Stimulated activated CD4-positive, alpha-beta T cell treated with anti-CD3 and anti-CD28 coated beads, Interleukin-12 subunit alpha, Interleukin-12 subunit beta, amount 100 ng/mL, for 24 hours (primary cell): ENCODE results near the gene TPD52L2.
"Not testable (repeated sequence)": the region's sequence is repeated elsewhere in the genome, so short reads cannot be mapped to it uniquely, and the experiment has no call there.

Experiments used
- DNase-seq, 2 experiments: peaks; one replicate each; pipeline ENCODE4 v3.0.0-alpha.2; 2020; ENCODE audit warnings: low read depth in 2 of 2

TPD52L2 gene

DNA sequence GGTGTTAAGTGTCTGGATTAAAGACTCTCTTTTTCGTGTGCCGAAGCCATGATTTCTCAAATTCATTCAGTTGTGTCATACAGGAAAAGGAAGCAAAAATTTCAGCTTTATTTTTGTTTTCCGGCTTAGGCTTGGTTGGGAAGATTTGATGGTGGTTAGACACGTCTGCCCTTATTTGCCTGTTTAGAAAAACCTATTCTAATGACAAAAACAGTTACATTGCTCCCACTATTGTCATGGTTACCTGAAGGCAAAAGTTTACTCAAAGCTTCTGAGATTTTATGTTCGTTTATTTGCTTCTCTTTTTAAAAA lies 30.8 kb downstream of the TPD52L2 start:
- DNase-seq: no peak

DNA sequence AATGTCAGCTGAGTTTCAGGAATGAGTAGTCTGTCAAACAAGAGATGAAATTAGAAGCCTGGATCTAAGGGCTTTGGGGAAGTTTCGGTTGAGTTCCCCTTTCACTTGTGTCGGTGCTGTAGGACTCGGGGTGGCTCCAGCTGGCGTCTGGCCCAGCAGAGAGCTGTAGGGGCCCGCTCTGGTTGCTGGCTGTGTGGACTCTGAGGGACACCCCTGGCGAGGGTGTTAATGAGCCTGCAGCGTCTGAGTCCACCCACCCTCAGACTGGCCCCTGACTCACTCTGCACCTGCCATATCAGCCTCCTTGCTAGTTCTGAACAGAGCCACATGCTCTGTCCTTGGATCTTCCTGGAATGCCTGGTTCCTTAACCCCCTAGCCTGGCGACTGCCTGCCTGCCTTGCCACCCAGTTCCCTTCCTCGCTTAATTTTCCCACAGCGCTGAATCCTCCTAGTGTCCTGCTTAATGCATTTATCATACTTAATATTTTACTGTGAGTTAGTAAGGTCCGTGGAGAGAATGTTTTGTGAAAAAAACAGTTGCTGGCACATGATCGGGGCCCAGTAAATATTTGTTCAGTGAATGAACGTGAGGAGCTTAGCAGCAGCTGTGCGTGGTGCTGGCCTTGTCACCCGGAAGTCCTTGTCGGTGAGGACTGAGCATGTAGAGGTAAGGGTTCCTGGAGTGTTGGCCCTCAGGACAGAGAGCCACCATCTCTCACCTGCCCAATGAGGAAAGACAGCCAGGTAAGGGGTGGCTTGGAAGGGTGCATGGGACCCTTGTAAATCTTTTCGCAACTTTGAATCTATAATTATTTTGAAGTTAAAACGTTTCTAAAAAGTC lies 31.4 kb downstream of the TPD52L2 start:
- DNase-seq: no peak

DNA sequence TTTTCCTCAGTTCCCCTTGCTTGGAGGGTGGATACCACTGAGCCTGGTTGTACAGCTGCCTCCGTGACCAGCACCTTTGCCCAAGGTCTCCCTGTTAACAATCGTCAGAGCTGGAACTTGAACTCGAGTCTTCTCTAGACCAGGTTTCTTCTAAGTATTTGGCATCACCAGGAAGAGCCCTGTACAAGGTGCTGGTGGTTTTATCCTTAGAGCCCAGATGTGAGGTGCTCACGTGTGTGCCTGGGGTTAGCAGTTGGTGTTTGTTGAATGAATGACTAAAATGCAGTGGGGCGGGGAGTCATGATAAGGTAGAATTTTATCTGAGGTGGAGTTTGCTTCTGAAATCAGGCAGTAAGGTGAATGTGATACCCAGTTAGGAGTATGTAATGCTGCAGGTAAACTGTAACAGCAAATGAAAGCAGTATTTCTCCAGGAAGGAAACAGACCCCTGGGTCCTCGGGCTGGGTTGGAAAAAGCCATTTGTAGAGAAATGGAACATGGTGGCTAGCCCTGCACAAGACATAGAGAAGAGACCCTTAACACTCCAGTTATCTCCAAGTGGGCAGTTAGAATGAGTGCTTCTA lies 33.0 kb downstream of the TPD52L2 start:
- DNase-seq: no peak

DNA sequence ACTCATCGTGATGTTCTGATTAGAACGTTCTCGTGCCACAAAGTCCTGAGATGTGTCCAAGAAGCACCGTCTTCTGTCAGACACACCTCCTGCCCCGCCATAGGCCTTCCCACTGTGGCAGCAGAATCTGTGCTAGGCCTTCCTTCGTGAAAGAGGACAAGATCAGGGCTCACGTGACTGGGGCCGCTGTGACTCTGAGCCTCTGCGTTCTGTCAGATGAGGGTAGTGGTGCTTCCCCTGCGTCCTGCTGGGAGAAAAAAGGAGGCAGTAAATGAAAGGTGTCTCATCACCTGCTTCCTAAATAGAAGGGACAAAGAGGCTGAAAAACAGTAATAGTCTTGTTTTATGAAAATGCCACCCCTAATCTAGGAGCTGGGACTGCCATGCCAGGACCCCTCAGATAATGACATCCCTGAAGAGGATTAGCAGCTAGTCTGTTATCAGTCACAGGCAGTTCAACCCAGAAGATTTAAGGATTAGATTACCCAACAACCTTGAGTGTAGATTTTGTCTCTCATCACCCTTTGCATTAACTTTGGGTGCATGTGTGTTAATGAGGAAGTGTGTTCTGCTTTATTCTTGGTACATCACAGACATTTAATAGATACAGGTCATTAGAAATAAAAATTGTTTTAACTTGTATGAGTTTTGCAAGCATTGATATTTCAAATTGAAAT lies 34.0 kb downstream of the TPD52L2 start:
- no peak for DNase-seq

DNA sequence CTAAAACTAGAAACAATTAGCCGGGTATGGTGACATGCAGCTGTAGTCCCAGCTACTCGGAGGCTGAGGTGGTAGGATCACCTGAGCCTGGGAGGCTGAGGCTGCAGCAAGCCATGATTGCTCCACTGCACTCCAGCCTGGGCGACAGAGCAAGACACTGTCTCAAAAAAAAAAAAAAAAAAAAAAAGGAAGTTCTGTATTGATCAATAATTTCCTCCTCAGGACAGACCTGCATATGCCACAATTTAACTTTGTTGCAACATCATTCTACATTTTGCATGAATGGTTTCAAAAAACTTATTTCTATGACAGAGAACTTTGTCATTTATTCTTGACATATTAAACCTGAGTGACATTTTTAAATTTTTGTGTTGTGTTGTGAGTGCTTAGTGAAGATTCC lies 35.3 kb downstream of the TPD52L2 start:
- no peak for DNase-seq

DNA sequence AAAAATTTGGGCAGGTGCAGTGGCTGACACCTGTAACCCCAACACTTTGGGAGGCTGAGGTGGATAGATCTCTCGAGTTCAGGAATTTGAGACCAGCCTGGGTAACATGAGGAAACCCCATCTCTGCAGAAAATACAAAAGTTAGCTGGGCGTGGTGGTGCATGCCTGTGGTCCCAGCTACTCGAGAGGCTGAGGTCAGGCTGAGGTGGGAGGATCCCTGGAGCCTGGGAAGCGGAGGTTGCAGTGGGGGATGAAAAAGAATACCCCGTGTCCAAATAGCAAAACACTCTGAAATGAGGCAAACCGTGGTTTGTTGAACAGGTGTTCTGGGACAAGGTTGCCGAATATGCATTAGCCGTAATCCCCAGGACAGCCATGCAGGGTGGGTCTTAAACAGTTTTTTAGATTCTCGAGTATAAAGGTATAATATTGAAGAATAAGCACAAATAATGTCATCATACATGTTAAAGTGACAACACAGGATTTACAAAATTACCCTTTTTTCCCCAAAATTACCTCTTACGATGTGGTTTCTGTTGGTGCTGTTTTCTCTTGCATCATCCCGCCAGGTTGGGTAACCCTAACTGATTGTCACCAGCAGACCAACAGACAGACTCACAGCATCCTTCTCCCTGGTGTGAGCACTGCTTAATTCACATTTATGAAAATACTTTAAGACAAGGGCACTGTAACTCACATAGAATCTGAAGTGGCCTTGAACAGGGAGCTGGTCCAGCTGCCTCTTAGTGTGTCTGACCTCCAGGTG lies 38.9 kb downstream of the TPD52L2 start:
- DNase-seq: no peak

DNA sequence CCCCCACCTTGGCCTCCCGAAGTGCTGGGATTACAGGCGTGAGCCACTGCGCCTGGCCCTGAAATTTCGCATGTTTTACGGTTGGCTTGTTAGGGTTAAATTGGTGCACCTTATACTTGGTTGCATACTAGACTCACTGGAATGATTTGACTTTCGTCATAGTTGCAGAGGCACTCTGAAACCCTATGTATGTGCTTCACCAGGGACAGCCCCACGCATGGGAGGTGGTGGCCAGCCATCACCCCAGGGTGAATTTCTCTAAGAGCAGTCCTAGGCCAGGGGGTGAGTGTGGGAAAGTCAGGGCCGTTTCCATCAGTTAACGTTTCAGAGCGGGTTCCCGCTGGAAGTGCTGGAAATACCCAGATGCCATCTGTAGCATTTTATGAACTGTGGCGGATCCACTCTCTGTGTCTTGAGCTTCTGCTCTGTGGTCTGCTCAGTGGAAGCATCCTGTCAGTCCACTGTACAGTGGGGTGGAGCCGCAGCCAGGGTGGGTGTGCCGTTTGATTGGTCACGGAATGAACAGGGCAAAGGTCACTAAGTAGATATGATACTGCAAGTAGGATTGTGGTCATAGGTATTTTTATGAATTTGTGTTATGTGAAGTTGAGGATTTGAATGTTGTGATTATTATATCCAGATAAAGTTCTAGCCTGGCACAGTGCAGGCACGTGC lies 43.1 kb downstream of the TPD52L2 start:
- DNase-seq: no peak

DNA sequence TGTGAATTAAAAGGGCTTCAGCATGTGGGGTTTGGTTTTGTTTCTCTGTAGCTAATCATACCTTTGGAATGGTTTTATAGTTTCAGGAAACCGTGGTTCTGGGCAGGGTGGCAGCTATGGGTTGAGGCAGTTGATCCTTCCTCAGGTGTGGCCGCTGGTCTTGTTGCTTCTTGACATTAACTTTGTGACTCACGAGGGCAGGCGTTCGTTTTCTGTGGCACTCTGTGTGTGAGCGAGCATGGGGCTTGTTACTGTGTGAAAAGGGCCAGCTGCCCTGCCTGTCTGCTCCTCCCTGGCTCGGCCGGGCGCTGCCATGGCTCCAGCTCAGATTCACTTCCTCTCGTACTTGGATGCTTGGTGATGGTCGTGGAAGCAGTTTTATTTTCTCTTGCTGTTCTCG lies 46.1 kb downstream of the TPD52L2 start:
- no peak for DNase-seq

DNA sequence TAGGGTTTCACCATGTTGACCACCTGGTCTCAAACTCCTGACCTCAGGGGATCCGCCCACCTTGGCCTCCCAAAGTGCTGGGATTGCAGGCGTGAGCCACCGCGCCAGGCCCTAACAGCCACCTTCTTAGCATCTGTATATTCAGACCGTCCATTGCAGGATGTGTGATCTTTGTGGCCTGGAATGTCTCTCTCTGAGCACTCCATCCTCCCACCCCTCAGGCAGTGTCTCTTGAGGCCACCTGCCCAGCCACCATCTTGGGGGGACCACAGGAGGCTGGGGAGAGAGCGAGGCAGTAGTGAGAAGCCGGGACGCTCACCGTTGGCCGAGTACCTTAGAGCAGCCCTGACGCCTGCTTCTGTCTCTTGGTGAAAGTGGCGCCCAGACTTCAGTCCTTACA lies 48.7 kb downstream of the TPD52L2 start:
- no peak for DNase-seq

DNA sequence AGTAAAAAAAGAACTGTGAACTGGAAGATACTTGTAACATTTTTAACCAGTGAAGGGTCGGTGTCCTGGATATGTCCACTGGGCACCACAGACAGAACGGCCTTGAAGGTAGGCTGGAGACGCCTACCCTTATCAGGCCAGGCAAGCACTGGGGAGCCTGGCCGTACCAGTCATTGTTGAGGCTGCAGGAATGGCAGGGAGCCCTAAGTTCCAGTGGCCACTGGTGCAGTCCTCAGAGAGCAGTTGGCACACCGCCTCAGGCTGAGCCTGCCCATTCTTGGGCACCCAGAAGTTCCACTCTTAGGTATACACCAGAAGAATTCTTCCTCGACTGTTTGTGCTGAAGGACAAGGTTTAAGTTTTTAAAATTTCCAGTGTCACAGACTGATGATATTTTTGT lies 50.4 kb downstream of the TPD52L2 start:
- no peak for DNase-seq

DNA sequence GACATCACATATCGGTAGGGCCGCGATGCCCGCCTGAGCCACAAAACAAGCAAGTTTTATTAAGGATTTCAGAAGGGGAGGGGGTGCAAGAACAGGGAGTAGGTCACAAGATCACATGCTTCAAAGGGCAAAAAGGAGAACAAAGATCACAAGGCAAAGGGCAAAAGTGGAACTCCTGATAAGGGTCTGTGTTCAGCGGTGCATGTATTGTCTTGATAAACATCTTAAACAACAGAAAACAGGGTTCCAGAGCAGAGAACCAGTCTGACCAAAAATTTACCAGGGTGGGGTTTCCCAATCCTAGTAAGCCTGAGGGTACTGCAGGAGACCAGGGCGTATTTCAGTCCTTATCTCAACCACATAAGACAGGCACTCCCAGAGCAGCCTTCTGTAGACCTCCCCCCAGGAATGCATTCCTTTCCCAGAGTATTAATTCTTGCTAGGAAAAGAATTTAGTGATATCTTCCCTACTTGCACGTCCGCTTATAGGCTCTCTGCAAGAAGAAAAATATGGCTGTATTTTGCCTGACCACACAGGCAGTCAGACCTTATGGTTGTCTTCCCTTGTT lies 51.4 kb downstream of the TPD52L2 start:
- not testable (repeated sequence) for DNase-seq

DNA sequence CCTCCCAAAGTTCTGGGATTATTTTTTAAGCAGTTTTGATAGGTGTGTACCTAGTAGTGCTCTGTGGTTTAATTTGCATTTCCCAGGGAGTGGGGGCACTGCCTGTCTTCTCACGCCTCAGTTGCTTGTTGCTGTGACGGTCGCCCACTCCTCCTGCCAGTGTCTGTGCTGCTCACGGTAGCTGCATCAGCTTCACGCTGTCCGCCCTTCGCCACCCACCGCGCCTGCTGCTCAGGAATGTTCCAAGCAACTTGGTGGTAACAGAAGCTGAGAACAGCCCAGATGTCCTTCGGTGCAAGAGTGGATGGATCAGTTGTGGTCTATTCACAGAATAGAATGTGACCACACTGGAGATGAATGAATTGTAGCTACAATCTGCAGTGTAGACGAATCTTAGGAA lies 52.7 kb downstream of the TPD52L2 start:
- no peak for DNase-seq

DNA sequence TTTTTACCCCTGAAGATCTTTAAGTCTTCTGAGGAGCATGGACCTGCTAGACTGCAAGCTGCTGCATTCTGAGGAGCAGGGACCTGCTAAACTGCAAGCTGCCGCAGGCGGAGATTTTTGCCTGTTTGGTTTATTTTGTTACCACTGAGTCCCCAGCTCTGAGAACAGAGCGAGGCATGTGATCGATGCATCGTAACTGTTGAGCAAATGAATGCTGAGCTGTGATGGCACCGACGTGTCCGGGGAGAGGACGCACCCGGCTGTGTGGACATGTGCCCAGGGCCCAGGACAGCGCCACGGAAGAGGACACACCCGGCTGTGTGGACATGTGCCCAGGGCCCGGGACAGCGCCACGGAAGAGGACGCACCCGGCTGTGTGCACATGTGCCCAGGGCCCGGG lies 54.1 kb downstream of the TPD52L2 start:
- no peak for DNase-seq

DNA sequence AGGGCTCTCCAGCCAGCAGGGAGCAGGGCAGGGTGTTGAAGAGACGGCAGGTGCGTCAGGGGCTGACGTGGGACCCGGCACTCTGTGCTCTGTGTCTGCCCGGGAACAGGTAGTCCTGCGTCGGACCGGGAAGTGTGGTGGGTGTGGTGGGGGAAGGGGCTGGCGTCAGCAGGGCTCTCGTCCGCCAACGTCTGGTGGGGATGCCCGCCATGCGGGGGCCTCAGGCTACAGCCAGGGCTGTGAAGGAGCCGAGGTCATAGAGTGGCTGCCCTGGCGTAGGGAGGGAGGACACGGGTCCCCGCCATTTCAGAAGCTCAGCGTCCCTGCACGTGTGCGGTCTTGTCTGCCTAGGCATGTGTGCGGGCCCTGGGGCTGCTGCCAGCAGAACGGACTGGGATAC lies 55.2 kb downstream of the TPD52L2 start:
- no peak for DNase-seq

DNA sequence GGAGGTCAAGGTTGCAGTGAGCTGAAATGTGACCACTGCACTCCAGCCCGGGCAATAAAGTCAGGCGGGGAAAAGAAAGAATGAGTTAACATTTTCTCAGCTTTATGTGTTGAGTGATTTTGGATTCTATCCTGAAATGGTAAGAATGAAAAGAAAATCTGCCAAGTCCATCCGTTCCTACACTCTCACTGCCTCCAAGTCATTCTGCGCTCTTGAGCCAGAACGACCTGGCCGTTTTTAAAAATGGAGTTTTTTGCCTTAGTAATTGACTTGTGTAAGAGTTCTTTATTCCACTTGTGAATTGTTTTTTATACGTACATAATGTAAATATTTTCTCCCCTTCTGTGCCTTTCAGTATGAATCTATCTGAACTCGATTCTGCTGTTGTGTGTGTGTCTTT lies 58.6 kb downstream of the TPD52L2 start:
- no peak for DNase-seq

DNA sequence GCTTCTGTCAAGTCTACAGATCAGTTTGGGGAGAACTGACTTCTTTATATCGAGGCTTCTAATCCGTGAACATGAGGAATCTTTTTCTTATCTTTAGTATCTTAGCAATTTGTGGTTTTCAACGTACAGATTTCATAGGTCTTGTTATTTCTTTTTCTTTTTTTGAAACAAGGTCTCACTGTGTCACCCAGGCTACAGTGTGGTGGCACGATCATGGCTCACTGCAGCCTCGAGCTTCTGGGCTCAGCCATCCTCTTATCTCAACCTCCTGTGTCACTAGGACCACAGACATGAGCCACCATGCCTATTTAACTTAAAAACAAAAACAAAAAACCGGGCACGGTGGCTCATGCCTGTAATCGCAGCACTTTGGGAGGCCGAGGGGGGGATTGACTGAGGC lies 59.2 kb downstream of the TPD52L2 start:
- no peak for DNase-seq

DNA sequence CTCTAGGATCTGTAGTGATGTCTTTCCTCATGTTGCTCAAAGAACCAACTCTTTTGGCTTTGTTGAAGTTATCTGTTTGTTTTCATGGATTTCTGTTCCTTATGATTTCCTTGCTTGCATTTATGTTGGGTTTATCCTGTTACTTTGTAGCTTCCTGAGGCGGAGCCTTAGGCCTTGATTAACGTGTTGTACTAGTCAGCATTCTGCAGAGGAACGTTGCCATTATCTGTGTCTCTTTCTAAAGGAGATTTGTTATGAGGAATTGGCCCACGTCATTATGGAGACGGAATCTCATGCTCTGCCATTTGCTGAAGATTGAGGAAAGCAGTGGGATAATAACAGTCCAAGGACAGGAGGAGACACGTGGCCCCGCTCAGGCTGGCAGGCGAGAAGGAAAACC lies 61.2 kb downstream of the TPD52L2 start:
- no peak for DNase-seq

DNA sequence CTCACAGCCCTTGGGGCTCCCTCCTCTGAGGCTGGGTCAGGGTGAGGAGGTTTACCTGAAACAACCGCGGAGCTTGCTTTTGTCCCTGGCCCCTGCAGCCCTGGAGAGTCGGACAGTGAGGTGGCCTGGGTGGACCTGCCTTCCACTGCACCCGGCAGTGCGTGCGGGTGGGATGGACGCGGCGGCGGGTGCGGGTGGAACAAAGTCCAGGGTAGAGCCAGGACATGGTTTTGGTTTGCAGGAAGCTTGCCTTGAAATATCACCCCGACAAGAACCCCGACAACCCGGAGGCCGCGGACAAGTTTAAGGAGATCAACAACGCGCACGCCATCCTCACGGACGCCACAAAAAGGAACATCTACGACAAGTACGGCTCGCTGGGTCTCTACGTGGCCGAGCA lies 64.0 kb downstream of the TPD52L2 start:
- no peak for DNase-seq

DNA sequence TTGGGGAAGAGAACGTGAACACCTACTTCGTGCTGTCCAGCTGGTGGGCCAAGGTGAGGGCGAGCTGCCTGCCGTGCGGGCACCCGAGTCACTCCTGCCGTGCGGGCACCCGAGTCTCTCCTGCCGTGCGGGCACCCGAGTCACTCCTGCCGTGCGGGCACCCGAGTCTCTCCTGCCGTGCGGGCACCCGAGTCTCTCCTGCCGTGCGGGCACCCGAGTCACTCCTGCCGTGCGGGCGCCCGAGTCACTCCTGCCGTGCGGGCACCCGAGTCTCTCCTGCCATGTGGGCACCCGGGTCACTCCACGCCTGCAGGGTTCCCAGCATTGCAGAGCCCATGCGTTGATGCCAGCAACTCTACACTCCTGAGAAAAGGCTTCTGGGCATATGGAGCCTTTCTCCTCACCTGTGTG lies 64.4 kb downstream of the TPD52L2 start:
- DNase-seq: not testable (repeated sequence)

DNA sequence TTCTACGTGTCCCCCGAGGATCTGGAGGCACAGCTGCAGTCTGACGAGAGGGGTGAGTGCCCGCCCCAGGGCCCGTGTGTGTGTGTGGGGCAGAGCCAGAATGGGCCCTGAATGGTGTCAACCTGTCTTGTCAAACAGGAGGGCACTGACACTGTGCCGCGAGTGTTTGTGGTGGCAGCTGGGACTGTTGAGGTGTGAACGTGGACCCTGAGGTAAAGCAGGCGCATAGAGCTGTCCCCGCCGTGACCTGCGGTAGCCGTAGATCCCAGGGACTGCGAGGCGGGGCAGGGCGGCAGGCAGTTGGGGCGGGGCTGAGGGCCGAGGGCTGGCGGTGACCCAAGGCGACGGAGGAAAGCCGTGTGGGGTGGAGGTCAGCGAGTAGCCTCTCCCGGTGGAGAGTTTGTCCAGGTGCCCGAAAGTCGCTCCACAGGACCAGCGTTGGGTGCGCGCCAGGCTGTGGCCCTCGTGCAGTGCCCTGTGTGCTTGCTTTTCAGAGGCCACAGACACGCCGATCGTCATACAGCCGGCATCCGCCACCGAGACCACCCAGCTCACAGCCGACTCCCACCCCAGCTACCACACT lies 66.0 kb downstream of the TPD52L2 start:
- no peak for DNase-seq

DNA sequence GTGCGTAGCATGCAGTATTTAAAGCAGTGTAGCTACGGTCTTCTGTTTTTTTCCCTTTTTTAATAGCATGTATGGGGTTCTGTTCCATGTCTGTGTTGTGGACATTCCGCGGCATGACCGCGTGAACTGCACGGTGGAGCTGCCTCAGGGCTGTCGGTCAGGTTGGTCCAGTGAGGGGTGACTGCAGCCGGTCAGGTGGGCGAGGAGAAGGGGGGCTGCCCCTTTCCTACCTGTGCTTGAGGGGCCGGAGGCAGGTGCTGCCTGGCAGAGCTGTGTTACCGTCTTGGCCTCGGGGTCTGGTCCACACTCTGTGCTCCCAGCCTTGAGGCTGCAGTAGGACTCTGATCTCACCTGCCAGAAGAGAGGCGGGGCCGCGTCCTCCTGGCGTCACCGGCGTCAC lies 66.7 kb downstream of the TPD52L2 start:
- no peak for DNase-seq
